ENCODE results near the gene HOXB1.

GRCh38 chr17:48484256-48484655 is 46.6 kb downstream of the HOXB1 start:
- TF ChIP-seq BHLHE40 (IDR thresholded peaks at IDR 0.05; ENCODE audit: borderline replicate concordance), result no peak
- TF ChIP-seq SP1 (IDR thresholded peaks at IDR 0.05), result no peak
- no peak for TF ChIP-seq FOXM1 (IDR thresholded peaks at IDR 0.05; ENCODE audit: borderline replicate concordance)
- TF ChIP-seq FOXA1 (IDR thresholded peaks at IDR 0.05), result no peak
- TF ChIP-seq TARDBP (IDR thresholded peaks at IDR 0.05), result no peak
- no peak for TF ChIP-seq FOXK2 (IDR thresholded peaks at IDR 0.05)
- no peak for TF ChIP-seq ZNF384 (IDR thresholded peaks at IDR 0.05)
- no peak for TF ChIP-seq ARNT (IDR thresholded peaks at IDR 0.05)
- TF ChIP-seq HDGF (IDR thresholded peaks at IDR 0.05; ENCODE audit: borderline replicate concordance), result no peak
- TF ChIP-seq L3MBTL2 (conservative IDR thresholded peaks at IDR 0.05), result no peak
- no peak for TF ChIP-seq LEF1 (IDR thresholded peaks at IDR 0.05; ENCODE audit: borderline replicate concordance)

Data from HEK293T (cell line).